Naive B cell (primary cell): ENCODE data around the gene SLC4A8. TPM values are rescaled to one million over a fixed set of nuclear protein-coding genes. Genes with fewer than 3 reads are reported as not detected.
"Not testable (repeated sequence)": the region's sequence is repeated elsewhere in the genome, so short reads cannot be mapped to it uniquely, and the experiment has no call there.

Experiments used
- ATAC-seq, 2 donors: fragments of 150-1000 bp; cut with Tn5 transposase; 2 replicates each; pipeline ENCODE4 v1.10.0; 2021; ENCODE audit warnings: low read depth in 2 of 2, mild to moderate bottlenecking in 2 of 2, moderate library complexity in 2 of 2
- DNase-seq: peaks from one replicate; pipeline ENCODE4 v3.0.0; 2022
- H3K27ac Mint-ChIP-seq, 6 donors: one replicate each; pipeline ENCODE4 v1.8.0; 2020 to 2022; ENCODE audit warnings: mild to moderate bottlenecking in 6 of 6, mixed read lengths in 6 of 6, moderate library complexity in 5 of 6, inconsistent platforms in 2 of 6
- H3K27me3 Mint-ChIP-seq, 3 donors: one replicate each; pipeline ENCODE4 v1.8.0; 2021 to 2022; ENCODE audit warnings: mixed read lengths in 3 of 3, mild to moderate bottlenecking in 1 of 3
- H3K36me3 Mint-ChIP-seq, 2 donors: one replicate each; pipeline ENCODE4 v1.8.0; 2020 to 2022; ENCODE audit warnings: mixed read lengths in 2 of 2, inconsistent platforms in 1 of 2, mild to moderate bottlenecking in 1 of 2
- H3K4me1 Mint-ChIP-seq, 3 donors: one replicate each; pipeline ENCODE4 v1.8.0; 2020 to 2022; ENCODE audit warnings: mixed read lengths in 3 of 3, inconsistent platforms in 1 of 3, mild to moderate bottlenecking in 1 of 3, moderate library complexity in 1 of 3
- H3K4me3 Mint-ChIP-seq, 8 donors: one replicate each; pipeline ENCODE4 v1.8.0; 2020 to 2022; ENCODE audit warnings: mild to moderate bottlenecking in 8 of 8, mixed read lengths in 8 of 8, moderate library complexity in 8 of 8, inconsistent platforms in 2 of 8
- H3K9me3 Mint-ChIP-seq, 7 donors: one replicate each; pipeline ENCODE4 v1.8.0; 2020 to 2022; ENCODE audit warnings: mixed read lengths in 7 of 7, mild to moderate bottlenecking in 5 of 7, inconsistent platforms in 2 of 7, moderate library complexity in 1 of 7
- polyA plus RNA-seq, 6 donors: library from polyadenylated mRNA; unstranded; fragments of 300-500 nt; fragmentation: Illumina TruSeq; gene quantifications; one replicate each; pipeline ENCODE4 v1.2.3, GENCODE V29; 2021; ENCODE audit warnings: low read depth in 6 of 6

Gene SLC4A8
- polyA plus RNA-seq, 6 donors from 2014 or later = 0.34 to 6.2 (median 1.6) TPM

DNA sequence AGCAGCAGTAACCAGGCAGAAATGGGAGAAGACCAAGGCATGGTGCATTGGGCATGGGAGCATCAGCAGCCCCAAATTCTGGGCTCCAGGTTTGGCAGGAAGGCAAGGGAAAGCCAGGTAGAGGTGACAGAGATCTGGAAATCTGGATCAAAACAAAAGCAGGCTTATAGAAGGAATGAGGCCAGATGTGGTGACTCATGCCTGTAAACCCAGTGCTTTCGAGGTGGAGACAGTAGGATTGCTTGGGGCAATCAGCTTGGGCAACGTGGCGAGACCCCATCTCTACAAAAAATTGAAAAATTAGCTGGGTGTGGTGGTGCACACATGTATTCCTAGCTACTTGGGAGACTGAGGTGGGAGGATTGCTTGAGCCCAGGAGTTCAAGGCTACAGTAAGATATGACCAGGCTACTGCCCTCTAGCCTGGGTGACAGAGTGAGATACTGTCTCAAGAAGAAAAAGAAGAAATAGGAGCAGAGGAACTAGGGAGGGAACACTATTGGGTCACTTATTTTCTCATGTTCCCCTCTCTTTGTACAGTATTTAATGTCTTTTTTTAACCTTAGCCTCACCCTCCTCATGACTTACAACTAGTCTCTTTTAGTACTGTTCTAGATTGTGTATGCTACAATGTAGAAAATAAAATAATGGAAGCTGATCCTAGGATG lies 25.1 kb downstream of the SLC4A8 start:
- no peaks in the 10 kb centered on the region for H3K9me3 Mint-ChIP-seq
- no peak for DNase-seq
- peaks cover 24 to 31% of the 10 kb centered on the region in 2 donors for H3K36me3 Mint-ChIP-seq
- peaks cover 4 to 11% (median 7%) of the 10 kb centered on the region in 3 donors for H3K4me1 Mint-ChIP-seq
- no peak overlapping the region for H3K4me3 Mint-ChIP-seq
- no peak for ATAC-seq
- peak overlapping the region in 1 of 6 donors; percentile 53 for H3K27ac Mint-ChIP-seq
- no peaks in the 10 kb centered on the region for H3K27me3 Mint-ChIP-seq

- Mint-ChIP-seq H3K9me3 (no peaks in the 10 kb centered on the region), H3K36me3 (peaks cover 24 to 31% of the 10 kb centered on the region in 2 donors), H3K27me3 (no peaks in the 10 kb centered on the region), H3K4me1 (peaks cover 4 to 11% (median 7%) of the 10 kb centered on the region in 3 donors), H3K4me3 (no peak overlapping the region), H3K27ac (no peak overlapping the region)
- no peak for ATAC-seq
- DNase-seq = no peak
Observed at GRCh38 chr12:51450333-51450732, 25.7 kb downstream of the SLC4A8 start.

- Mint-ChIP-seq H3K4me3 (no peak overlapping the region), H3K27ac (no peak overlapping the region), H3K36me3 (peaks cover 24 to 31% of the 10 kb centered on the region in 2 donors), H3K9me3 (no peaks in the 10 kb centered on the region), H3K27me3 (no peaks in the 10 kb centered on the region), H3K4me1 (peaks cover 4 to 11% (median 7%) of the 10 kb centered on the region in 3 donors)
- DNase-seq (no peak), ATAC-seq (no peak)
Observed at GRCh38 chr12:51450806-51451205, 26.2 kb downstream of the SLC4A8 start.

- H3K4me1 Mint-ChIP-seq, H3K27me3 Mint-ChIP-seq, ATAC-seq, H3K4me3 Mint-ChIP-seq, H3K9me3 Mint-ChIP-seq, DNase-seq: not testable (repeated sequence)
- peaks cover 16 to 28% of the 10 kb centered on the region in 2 donors for H3K36me3 Mint-ChIP-seq
- H3K27ac Mint-ChIP-seq = peak overlapping the region in 1 of 6 donors; percentile 74
Observed at GRCh38 chr12:51454016-51454415, 29.4 kb downstream of the SLC4A8 start.

- not testable (repeated sequence) for H3K27ac Mint-ChIP-seq, DNase-seq, H3K4me3 Mint-ChIP-seq, H3K4me1 Mint-ChIP-seq, ATAC-seq, H3K27me3 Mint-ChIP-seq, H3K9me3 Mint-ChIP-seq
- H3K36me3 Mint-ChIP-seq = peaks cover 16 to 23% of the 10 kb centered on the region in 2 donors
Observed at GRCh38 chr12:51455050-51455449, 30.4 kb downstream of the SLC4A8 start.

- DNase-seq (no peak), ATAC-seq (no peak)
- H3K4me1 Mint-ChIP-seq = no peaks in the 10 kb centered on the region
- H3K9me3 Mint-ChIP-seq = no peaks in the 10 kb centered on the region
- H3K27me3 Mint-ChIP-seq = no peaks in the 10 kb centered on the region
- H3K36me3 Mint-ChIP-seq = peaks cover 9 to 29% of the 10 kb centered on the region in 2 donors
- H3K4me3 Mint-ChIP-seq = no peak overlapping the region
- H3K27ac Mint-ChIP-seq = no peak overlapping the region
Observed at GRCh38 chr12:51458635-51459034, 34.0 kb downstream of the SLC4A8 start.

DNA sequence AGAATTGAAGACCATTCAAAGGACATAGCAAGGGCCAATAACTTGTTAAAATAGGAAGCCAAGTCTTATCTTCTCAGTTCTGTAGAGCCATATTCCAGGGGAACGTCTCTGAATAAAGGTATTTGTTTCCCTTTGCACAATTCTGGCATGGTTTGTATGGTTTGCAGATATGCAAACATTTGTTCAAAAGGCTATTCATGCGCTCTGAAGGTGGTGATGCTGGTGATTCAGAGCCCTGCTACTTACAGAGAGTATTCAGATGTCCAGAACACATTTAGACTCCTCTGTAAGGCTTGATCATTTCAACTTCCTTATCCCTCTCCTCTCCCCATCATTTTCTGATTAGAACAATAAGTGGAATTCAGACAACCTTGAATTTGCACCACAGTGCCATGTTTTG lies 35.9 kb downstream of the SLC4A8 start:
- no peak overlapping the region for H3K4me3 Mint-ChIP-seq
- no peak for DNase-seq
- no peak for ATAC-seq
- no peaks in the 10 kb centered on the region for H3K4me1 Mint-ChIP-seq
- H3K27ac Mint-ChIP-seq = no peak overlapping the region
- peaks cover 15 to 40% of the 10 kb centered on the region in 2 donors for H3K36me3 Mint-ChIP-seq
- H3K27me3 Mint-ChIP-seq = no peaks in the 10 kb centered on the region
- H3K9me3 Mint-ChIP-seq = no peaks in the 10 kb centered on the region

DNA sequence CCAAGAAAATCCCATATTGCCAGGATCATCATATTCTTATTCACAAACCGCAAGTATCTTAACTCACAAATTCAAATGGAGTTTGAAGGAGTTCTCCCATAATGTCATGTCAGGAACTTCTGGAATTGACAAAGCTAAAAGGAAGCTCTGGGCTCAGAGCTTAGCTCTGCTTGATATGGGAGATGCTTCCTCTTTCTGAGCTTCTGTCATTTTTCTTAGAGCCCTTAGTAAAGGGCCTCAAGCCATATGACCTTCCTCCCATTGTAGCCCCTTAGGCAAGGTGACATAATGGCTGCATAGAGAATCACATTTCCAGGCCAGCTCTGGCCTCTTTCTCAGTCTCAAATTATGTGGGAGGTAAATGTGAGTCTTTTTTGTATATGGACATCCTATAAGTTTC lies 40.9 kb downstream of the SLC4A8 start:
- Mint-ChIP-seq H3K36me3 (peaks cover 19 to 30% of the 10 kb centered on the region in 2 donors), H3K4me1 (no peaks in the 10 kb centered on the region), H3K27me3 (no peaks in the 10 kb centered on the region), H3K27ac (no peak overlapping the region), H3K4me3 (no peak overlapping the region), H3K9me3 (no peaks in the 10 kb centered on the region)
- DNase-seq = no peak
- no peak for ATAC-seq

DNA sequence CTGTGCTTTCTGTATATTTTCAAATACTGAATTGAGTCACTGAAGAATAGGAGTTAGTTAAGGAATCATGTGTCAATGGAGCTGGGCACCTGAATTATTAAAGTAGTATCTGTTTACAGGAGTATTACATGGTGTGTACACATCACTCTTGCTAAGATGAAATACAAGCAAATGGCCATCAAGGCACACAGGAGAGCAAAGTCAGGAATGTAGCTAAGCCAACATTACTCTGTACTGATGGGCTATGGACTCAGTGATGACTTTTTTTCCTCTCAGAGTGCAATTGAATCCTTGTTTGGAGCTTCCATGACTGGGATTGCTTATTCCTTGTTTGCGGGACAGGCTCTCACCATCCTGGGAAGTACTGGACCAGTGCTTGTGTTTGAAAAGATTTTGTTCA lies 45.5 kb downstream of the SLC4A8 start:
- DNase-seq (no peak), ATAC-seq (no peak)
- Mint-ChIP-seq H3K9me3 (no peaks in the 10 kb centered on the region), H3K4me1 (peaks cover 8 to 11% (median 9%) of the 10 kb centered on the region in 3 donors), H3K27ac (no peak overlapping the region), H3K36me3 (peaks cover 8 to 25% of the 10 kb centered on the region in 2 donors), H3K27me3 (no peaks in the 10 kb centered on the region), H3K4me3 (no peak overlapping the region)

GRCh38 chr12:51471111-51471864 lies 46.7 kb downstream of the SLC4A8 start:
- no peak for DNase-seq
- no peaks in the 10 kb centered on the region for H3K9me3 Mint-ChIP-seq
- H3K36me3 Mint-ChIP-seq = peaks cover 8 to 34% of the 10 kb centered on the region in 2 donors
- H3K4me3 Mint-ChIP-seq = no peak overlapping the region
- no peak for ATAC-seq
- H3K27me3 Mint-ChIP-seq = no peaks in the 10 kb centered on the region
- H3K27ac Mint-ChIP-seq = no peak overlapping the region
- H3K4me1 Mint-ChIP-seq = peaks cover 8 to 11% (median 9%) of the 10 kb centered on the region in 3 donors

DNA sequence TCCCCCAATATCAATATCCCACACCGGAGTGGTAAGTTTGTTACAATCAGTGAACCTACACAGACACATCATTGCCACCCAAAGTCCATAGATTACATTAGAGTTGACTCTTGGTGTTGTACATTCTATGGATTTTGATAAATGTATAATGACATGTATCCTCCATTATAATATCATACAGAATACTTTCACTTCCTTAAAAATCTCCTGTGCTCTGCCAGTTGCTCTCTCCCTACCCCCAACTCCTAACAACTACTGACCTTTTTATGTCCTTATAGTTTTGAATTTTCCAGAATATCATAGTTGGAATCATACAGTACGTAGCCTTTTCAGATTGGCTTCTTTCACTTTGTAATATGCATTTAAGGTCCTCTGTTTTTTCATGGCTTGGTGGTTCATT lies 48.4 kb downstream of the SLC4A8 start:
- Mint-ChIP-seq H3K36me3 (peaks cover 8 to 34% of the 10 kb centered on the region in 2 donors), H3K4me1 (peaks cover 8 to 11% (median 9%) of the 10 kb centered on the region in 3 donors), H3K4me3 (no peak overlapping the region), H3K9me3 (no peaks in the 10 kb centered on the region), H3K27ac (no peak overlapping the region), H3K27me3 (no peaks in the 10 kb centered on the region)
- DNase-seq = peak; percentile 14
- ATAC-seq = peak; percentile 61 to 70

- Mint-ChIP-seq H3K27ac (peak overlapping the region in 1 of 6 donors; percentile 48), H3K9me3 (no peaks in the 10 kb centered on the region), H3K4me1 (peaks cover 8 to 11% (median 9%) of the 10 kb centered on the region in 3 donors), H3K36me3 (peaks cover 8 to 34% of the 10 kb centered on the region in 2 donors), H3K27me3 (no peaks in the 10 kb centered on the region), H3K4me3 (no peak overlapping the region)
- no peak for ATAC-seq
- DNase-seq = no peak
Observed at GRCh38 chr12:51473947-51474346, 49.3 kb downstream of the SLC4A8 start.

GRCh38 chr12:51475543-51475942 lies 50.9 kb downstream of the SLC4A8 start:
- Mint-ChIP-seq H3K4me1 (peaks cover 9 to 19% (median 10%) of the 10 kb centered on the region in 3 donors), H3K36me3 (peaks cover 8 to 33% of the 10 kb centered on the region in 2 donors), H3K9me3 (no peaks in the 10 kb centered on the region), H3K27ac (peak overlapping the region in 1 of 6 donors; percentile 65), H3K4me3 (no peak overlapping the region), H3K27me3 (no peaks in the 10 kb centered on the region)
- DNase-seq = no peak
- ATAC-seq = no peak

DNA sequence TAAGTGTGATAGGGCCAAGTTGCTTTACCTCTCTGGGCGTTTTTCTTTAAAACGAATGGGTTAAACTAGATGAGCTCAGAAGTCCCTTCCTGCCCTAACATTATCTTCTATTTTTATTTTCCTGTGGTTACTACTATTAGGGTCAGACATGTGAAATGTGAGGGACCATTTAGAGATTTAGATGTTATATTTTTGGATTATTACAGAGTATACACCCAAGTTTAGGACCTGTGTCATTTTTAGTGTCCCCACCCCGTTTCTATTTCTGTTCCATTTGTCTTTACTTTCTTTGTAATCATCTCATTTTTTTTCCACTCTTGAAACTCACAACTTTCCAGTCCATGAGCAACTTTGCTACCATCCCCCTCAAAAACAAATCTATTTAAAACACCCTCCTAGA lies 56.3 kb downstream of the SLC4A8 start:
- Mint-ChIP-seq H3K36me3 (peaks cover 0 to 5% of the 10 kb centered on the region in 2 donors), H3K9me3 (no peaks in the 10 kb centered on the region), H3K27ac (peak overlapping the region in 3 of 6 donors; percentile 17 to 98 (median 57)), H3K4me1 (peaks cover 19 to 36% (median 19%) of the 10 kb centered on the region in 3 donors), H3K27me3 (no peaks in the 10 kb centered on the region), H3K4me3 (peak overlapping the region in 6 of 8 donors; percentile 3 to 76 (median 48))
- DNase-seq (no peak), ATAC-seq (peak in 1 of 2 donors; percentile 16)
